ENCODE measurements around the gene PSTPIP2. TPM values are rescaled to one million over a fixed set of nuclear protein-coding genes. Genes with fewer than 3 reads are reported as not detected.

The PSTPIP2 gene
- total and polyA plus RNA-seq, 4 donors: 4.0 to 14.7 (median 8.6) TPM

DNA sequence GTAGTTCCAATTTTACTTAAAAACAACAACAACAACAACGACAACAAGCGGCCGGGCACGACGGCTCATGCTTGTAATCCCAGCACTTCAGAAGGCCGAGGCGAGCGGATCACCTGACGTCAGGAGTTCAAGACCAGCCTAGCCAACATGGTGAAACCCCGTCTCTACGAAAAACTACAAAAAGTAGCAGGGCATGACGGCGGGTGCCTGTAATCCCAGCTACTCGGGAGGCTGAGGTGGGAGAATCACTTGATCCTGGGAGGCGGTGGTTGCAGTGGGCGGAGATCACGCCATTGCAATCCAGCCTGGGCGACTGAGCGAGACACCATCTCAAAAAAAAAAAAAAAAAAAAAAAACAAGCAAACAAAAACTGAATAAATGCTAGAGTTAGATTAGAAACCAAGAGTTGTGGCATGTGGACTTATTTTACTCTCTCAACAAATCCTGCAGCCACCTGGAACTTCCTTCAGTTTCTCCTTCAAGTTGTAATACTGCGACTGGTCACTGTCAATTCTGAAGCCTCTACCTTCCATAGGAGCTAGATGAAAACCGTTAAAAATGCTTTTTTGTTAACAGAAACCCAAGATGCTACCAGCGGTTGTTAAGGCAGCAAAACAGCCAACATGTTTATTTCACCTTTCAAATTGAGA, 24.7 kb upstream of the PSTPIP2 start:
- peaks cover 2 to 15% (median 9%) of the 10 kb centered on the region in 4 donors for H3K4me1 ChIP-seq (ENCODE audit: control insufficient read depth in 4 of 4, insufficient read depth in 4 of 4, low read length in 3 of 4)
- peak overlapping the region; percentile 90 to 100 (median 94) for H3K4me3 ChIP-seq (ENCODE audit: low read depth in 1 of 3, low read length in 3 of 3)
- H3K36me3 ChIP-seq (ENCODE audit: control insufficient read depth in 4 of 4, insufficient read depth in 3 of 4, low read depth in 1 of 4, low read length in 3 of 4): peaks cover 0 to 11% (median 3%) of the 10 kb centered on the region in 4 donors
- TF ChIP-seq RXRA (IDR thresholded peaks at IDR 0.05) (no peak), MAX (IDR thresholded peaks at IDR 0.05) (no peak), GABPA (IDR thresholded peaks at IDR 0.05 in 1 of 2, conservative IDR thresholded peaks at IDR 0.05 in 1 of 2) (no peak), FOXA2 (IDR thresholded peaks at IDR 0.05) (no peak), YY1 (IDR thresholded peaks at IDR 0.05) (no peak), HNF4A (conservative IDR thresholded peaks at IDR 0.05) (no peak), REST (IDR thresholded peaks at IDR 0.05) (no peak), FOXA1 (IDR thresholded peaks at IDR 0.05) (no peak), SP1 (IDR thresholded peaks at IDR 0.05) (no peak), HNF4G (IDR thresholded peaks at IDR 0.05) (no peak), NR2F2 (IDR thresholded peaks at IDR 0.05) (no peak)
- TF ChIP-seq, protein P1, sequence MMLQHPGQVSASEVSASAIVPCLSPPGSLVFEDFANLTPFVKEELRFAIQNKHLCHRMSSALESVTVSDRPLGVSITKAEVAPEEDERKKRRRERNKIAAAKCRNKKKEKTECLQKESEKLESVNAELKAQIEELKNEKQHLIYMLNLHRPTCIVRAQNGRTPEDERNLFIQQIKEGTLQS (IDR thresholded peaks at IDR 0.05): no peak
- TF ChIP-seq, protein P2, sequence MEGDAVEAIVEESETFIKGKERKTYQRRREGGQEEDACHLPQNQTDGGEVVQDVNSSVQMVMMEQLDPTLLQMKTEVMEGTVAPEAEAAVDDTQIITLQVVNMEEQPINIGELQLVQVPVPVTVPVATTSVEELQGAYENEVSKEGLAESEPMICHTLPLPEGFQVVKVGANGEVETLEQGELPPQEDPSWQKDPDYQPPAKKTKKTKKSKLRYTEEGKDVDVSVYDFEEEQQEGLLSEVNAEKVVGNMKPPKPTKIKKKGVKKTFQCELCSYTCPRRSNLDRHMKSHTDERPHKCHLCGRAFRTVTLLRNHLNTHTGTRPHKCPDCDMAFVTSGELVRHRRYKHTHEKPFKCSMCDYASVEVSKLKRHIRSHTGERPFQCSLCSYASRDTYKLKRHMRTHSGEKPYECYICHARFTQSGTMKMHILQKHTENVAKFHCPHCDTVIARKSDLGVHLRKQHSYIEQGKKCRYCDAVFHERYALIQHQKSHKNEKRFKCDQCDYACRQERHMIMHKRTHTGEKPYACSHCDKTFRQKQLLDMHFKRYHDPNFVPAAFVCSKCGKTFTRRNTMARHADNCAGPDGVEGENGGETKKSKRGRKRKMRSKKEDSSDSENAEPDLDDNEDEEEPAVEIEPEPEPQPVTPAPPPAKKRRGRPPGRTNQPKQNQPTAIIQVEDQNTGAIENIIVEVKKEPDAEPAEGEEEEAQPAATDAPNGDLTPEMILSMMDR (IDR thresholded peaks at IDR 0.05; ENCODE audit: low read depth, low read length, missing input control): no peak
- no peak for DNase-seq (ENCODE audit: low spot score)
- peak overlapping the region; percentile 81 to 87 for H3K9ac ChIP-seq (ENCODE audit: low read depth in 1 of 2, low read length in 2 of 2)
- H3K27ac ChIP-seq (ENCODE audit: low read depth in 1 of 2, low read length in 2 of 2): peak overlapping the region; percentile 84 to 92
- WGBS: 27% methylated on average over 22 of the region's 22 CpGs
- H3K9me3 ChIP-seq (ENCODE audit: control insufficient read depth in 4 of 4, low read length in 3 of 4): no peaks in the 10 kb centered on the region
- no peaks in the 10 kb centered on the region for H3K27me3 ChIP-seq (ENCODE audit: control insufficient read depth in 4 of 4, insufficient read depth in 4 of 4, low read length in 3 of 4)

GRCh38 chr18:46095532-46095931, 23.5 kb upstream of the PSTPIP2 start:
- Histone ChIP-seq H3K4me1 (ENCODE audit: control insufficient read depth in 4 of 4, insufficient read depth in 4 of 4, low read length in 3 of 4) (peaks cover 2 to 15% (median 9%) of the 10 kb centered on the region in 4 donors), H3K4me3 (ENCODE audit: low read depth in 1 of 3, low read length in 3 of 3) (no peak overlapping the region), H3K9ac (ENCODE audit: low read depth in 1 of 2, low read length in 2 of 2) (no peak overlapping the region), H3K36me3 (ENCODE audit: control insufficient read depth in 4 of 4, insufficient read depth in 3 of 4, low read depth in 1 of 4, low read length in 3 of 4) (peaks cover 3 to 23% (median 13%) of the 10 kb centered on the region in 4 donors), H3K9me3 (ENCODE audit: control insufficient read depth in 4 of 4, low read length in 3 of 4) (no peaks in the 10 kb centered on the region), H3K27ac (ENCODE audit: low read depth in 1 of 2, low read length in 2 of 2) (no peak overlapping the region), H3K27me3 (ENCODE audit: control insufficient read depth in 4 of 4, insufficient read depth in 4 of 4, low read length in 3 of 4) (no peaks in the 10 kb centered on the region)
- 96% methylated on average over 10 of the region's 10 CpGs for WGBS
- no peak for DNase-seq (ENCODE audit: low spot score)
- TF ChIP-seq TAF1 (conservative IDR thresholded peaks at IDR 0.05) (no peak), ZBTB33 (IDR thresholded peaks at IDR 0.05) (no peak), NR2F2 (IDR thresholded peaks at IDR 0.05) (no peak), FOXA1 (IDR thresholded peaks at IDR 0.05) (no peak), FOXA2 (IDR thresholded peaks at IDR 0.05) (no peak), MAX (IDR thresholded peaks at IDR 0.05) (no peak), HNF4A (conservative IDR thresholded peaks at IDR 0.05) (no peak), RAD21 (IDR thresholded peaks at IDR 0.05) (no peak), SP1 (IDR thresholded peaks at IDR 0.05) (no peak), RXRA (IDR thresholded peaks at IDR 0.05) (no peak), GABPA (IDR thresholded peaks at IDR 0.05 in 1 of 2, conservative IDR thresholded peaks at IDR 0.05 in 1 of 2) (no peak)
- TF ChIP-seq, protein P1 (IDR thresholded peaks at IDR 0.05): no peak
- TF ChIP-seq, protein P2 (IDR thresholded peaks at IDR 0.05; ENCODE audit: low read depth, low read length, missing input control): no peak
